ENCODE measurements around the gene FGFRL1.

The FGFRL1 gene

DNA sequence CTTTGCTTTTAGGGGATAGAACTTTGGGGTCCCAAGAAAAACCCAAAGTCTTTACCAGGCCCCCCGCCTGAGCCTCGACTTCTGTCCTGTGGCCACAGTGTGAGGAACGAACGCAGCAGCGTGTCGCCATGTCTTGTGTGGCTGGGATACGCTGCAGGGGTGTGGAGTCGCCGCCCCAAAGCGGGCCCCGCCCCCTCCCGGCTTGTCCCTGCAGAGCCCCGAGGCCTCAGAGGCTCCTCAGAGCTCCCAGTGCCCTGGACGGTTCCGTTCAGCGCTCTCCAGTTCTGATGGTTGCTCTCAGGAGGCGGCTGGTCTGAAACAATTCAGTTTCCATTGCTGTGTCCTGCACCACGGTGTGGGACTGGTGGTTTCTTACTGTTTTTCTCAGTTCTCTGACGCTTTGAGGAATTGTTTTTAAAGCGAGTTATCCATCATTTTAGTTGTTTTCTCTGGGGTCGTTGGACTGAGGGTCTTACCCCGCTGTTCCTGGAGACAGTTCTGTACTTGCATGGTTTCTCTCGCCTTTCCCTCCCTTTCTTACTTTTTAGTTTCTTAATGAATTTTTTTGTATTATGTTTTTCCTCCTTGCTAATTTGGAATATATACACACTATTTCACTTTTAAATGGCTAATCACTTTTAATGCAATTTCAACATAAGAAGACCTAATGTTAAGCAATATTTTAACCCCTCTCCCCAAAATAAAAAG, 26.1 kb upstream of the FGFRL1 start:
- POLR2A ChIA-PET (ENCODE audit: low non-redundant PET), result no interaction called here
- DNase-seq (ENCODE audit: low spot score), result no peak
- TF ChIP-seq, protein P1, sequence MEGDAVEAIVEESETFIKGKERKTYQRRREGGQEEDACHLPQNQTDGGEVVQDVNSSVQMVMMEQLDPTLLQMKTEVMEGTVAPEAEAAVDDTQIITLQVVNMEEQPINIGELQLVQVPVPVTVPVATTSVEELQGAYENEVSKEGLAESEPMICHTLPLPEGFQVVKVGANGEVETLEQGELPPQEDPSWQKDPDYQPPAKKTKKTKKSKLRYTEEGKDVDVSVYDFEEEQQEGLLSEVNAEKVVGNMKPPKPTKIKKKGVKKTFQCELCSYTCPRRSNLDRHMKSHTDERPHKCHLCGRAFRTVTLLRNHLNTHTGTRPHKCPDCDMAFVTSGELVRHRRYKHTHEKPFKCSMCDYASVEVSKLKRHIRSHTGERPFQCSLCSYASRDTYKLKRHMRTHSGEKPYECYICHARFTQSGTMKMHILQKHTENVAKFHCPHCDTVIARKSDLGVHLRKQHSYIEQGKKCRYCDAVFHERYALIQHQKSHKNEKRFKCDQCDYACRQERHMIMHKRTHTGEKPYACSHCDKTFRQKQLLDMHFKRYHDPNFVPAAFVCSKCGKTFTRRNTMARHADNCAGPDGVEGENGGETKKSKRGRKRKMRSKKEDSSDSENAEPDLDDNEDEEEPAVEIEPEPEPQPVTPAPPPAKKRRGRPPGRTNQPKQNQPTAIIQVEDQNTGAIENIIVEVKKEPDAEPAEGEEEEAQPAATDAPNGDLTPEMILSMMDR (conservative IDR thresholded peaks at IDR 0.05; ENCODE audit: low read depth), result no peak
- H3K27ac ChIP-seq, result peak overlapping the region; percentile 29; the same call in 1 of the 2 replicates
- CTCF ChIA-PET, result no interaction called here

GRCh38 chr4:986428-986878, 25.0 kb upstream of the FGFRL1 start:
- H3K27ac ChIP-seq, result peak overlapping the region; percentile 79
- ChIA-PET CTCF (interaction anchor here (0.6 kb wide), 1 partner anchor 346 kb away, joined by 5 read pairs; no protein-coding TSS in a partner anchor), POLR2A (ENCODE audit: low non-redundant PET) (no interaction called here)
- no peak for DNase-seq (ENCODE audit: low spot score)
- TF ChIP-seq, protein P1 (conservative IDR thresholded peaks at IDR 0.05; ENCODE audit: low read depth), result no peak

GRCh38 chr4:986879-987623, 24.4 kb upstream of the FGFRL1 start, which contains the start of gene IDUA:
IDUA (plus strand) TSS chr4:987044; CDS start chr4:987085, 41 bp downstream.
- CTCF ChIA-PET, result interaction anchor here (0.6 kb wide), 1 partner anchor 346 kb away, joined by 5 read pairs; no protein-coding TSS in a partner anchor
- peak; percentile 73 for DNase-seq (ENCODE audit: low spot score)
- peak within 1 kb of the TSS; percentile 79 for H3K27ac ChIP-seq
- TF ChIP-seq, protein P1 (conservative IDR thresholded peaks at IDR 0.05; ENCODE audit: low read depth), result peak; percentile 75
- POLR2A ChIA-PET (ENCODE audit: low non-redundant PET), result interaction anchor here (0.5 kb wide), 1 partner anchor 1183 kb away, joined by 3 read pairs; no protein-coding TSS in a partner anchor

- DNase-seq (ENCODE audit: low spot score), result no peak
- ChIA-PET CTCF (no interaction called here), POLR2A (ENCODE audit: low non-redundant PET) (interaction anchor here (0.5 kb wide), 1 partner anchor 1182 kb away, joined by 3 read pairs; no protein-coding TSS in a partner anchor)
- H3K27ac ChIP-seq, result peak overlapping the region; percentile 79
- TF ChIP-seq, protein P1 (conservative IDR thresholded peaks at IDR 0.05; ENCODE audit: low read depth), result no peak
Measured at GRCh38 chr4:987624-988513, 23.6 kb upstream of the FGFRL1 start.

DNA sequence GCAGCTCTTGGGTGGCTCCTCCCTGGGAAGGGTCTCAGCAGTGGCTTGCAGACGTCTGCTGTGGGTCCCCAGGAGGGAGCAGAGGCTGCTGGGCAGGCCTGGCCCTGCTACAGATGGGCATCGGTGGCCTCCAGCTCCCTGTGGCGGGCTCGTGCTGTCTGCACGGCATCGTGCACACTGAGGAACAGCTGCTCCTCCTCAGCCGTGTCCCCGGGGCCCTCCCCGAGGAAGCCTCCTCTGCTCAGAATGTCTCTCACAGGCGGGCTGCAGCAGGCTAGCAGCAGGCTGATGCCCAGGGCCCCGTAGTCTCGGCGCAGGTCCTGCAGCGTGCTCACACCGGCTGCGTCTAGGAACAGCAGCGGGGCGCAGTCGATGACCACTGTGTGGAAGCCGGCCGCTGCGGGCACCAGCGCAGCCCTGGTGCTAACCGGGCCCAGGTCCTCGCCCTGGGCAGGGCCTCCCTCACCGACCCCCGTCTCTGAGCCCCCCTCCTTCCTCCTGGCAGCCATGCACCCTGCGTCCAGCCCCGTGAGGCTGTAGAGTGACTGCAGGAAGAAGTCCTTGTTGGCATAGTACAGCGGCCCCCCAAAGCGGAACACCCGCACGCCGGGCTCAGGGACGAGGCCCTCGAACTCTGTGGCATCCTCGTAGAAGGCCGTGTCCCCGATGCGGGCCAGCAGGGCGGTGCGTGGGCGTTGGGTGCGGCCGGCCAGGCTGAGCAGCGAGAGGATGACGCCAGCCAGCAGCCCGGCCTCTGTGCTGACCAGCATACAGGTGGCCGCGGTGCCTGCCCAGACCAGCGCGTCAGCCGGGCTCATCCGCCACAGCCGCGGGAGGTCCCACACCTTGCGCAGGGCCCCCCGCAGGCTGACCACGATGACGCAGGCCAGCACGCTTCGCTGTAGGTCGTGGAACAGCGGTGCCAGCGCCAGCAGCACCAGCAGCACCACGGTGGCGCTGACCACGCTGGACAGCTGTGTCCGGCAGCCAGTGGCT, 22.4 kb upstream of the FGFRL1 start:
- POLR2A ChIA-PET (ENCODE audit: low non-redundant PET), result no interaction called here
- TF ChIP-seq, protein P1 (conservative IDR thresholded peaks at IDR 0.05; ENCODE audit: low read depth), result no peak
- DNase-seq (ENCODE audit: low spot score), result no peak
- peak overlapping the region; percentile 79; the same call in 1 of the 2 replicates for H3K27ac ChIP-seq
- CTCF ChIA-PET, result no interaction called here
